Left hindlimb (tissue), 1 donor: ENCODE measurements around the gene C11orf98.
"Not testable (repeated sequence)": the region's sequence is repeated elsewhere in the genome, so short reads cannot be mapped to it uniquely, and the experiment has no call there.

Experiments
- DNase-seq: peaks from one replicate; pipeline ENCODE4 v3.0.0-alpha.2; 2018

C11orf98 gene

DNA sequence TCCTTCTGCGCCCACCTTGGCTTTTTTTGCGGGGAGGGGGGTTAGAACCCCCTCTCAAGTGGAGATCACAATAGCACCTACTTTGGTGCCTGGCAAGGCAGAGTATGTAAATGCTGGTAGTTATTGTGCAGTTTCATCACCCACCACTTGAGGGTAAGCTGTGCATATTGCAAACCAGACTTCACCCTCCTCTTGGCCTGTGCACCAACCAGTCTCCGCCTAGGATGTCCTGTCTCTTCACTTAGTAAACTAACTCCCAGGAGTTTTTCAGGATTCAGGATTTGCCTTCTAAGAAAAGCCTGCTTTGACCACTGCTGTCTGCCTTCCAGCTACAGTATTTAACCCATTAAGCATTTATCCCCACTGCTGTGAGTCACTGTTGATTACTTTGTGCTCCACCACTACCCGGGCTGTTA is 15.8 kb upstream of the C11orf98 start:
- DNase-seq, result peak; percentile 51

DNA sequence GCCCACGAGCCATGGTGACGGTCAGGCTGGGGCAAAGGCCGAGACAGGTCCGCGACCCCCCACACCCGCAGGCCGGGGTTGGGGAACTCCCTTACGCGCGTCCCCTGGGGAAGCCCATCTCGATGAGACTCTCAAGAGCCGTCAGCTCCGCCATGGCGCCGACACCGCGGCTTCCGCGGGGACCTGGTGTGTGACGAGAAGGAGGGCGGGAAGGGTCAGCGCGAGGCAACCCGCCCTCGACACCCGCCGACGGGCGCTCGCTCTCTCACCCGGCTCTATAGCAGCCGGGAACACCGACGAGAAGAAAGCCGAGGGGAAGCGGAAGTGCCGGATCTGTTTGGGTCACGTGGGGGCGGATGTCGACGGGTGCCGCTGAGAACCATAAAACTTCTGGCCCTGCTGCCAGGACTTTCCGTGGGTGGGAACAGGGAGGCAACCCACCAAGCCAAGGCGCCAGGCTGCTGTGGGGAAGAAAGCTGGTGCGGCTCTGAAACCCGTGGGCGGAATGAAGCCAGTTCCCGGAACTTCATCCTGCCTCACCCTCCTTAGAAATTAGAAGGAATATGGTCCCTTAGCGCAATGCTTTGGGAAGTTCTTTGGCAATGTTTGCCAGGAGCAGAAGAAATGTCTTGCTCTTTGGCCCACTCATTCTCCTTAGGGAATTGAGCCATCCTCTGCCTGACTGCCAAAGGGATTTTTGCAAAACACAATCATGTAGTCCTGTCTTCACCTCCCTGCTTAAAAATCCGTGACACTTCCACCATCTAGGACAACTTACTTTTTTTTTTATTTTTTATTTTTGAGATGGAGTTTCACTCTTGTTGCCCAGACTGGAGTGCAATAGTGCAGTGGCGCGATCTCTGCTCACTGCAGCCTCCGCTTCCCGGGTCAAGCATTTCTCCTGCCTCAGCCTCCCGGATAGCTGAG is 14.0 kb upstream of the C11orf98 start, which contains the start of gene UBXN1:
UBXN1 (minus strand) TSS at position 304 of the 927 bp plus-strand sequence; CDS start at position 154, 150 bp downstream.
- DNase-seq, result peak; percentile 95

DNA sequence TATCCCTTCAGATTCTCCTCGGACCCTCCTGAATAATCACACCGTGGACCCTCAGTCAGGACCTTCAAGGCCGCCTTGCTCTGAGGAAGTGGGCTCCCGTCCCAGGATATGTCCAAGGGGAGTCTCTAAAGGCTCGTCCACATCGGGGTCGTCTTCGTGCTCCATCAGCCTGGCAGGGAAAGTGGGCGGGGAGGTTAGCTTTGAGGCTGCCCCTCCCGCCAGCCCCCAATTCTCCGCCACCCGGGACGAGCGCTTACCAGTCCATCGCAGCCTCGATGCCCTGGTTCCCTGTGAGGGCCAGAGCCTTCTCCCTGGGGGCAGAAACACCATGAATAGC is 13.4 kb upstream of the C11orf98 start:
- DNase-seq, result no peak

DNA sequence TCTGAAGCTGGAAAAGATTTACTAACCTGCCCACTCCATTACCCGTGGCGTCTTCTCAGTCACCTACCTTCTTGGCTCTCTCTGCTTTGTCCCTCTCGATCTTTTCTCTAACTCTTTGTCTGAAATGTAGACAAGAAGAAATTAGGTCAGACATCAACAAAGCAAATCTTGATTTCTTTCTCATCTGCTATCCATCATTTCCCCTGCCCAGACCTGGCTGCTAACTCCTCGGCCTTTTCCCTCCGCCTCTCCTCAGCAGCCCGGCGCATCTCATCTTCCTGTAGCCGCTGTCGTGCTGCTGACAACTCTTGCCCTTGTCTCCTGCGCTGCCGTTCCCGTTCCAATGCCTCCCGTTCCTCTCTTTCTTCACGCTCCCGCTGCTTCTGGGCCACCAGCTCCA is 12.7 kb upstream of the C11orf98 start:
- DNase-seq, result no peak

DNA sequence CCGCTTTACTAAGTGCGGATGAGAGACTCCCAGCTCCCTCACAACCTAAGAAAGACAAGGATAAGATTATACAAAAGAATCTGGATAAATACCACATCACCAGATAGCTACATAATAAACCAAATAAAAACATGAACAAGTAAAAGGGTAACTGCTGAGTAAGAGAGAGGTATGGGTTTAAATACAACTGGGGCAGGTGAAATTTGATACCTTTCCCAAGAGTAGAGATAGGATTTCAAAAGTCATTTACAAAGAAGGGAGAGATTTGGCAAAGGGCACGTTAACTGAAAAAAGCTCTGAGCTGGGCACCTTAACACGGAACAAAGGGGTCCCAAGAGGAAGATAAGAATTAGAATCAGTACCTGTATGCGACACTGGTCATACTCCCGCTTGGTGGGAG is 12.1 kb upstream of the C11orf98 start:
- DNase-seq, result no peak

DNA sequence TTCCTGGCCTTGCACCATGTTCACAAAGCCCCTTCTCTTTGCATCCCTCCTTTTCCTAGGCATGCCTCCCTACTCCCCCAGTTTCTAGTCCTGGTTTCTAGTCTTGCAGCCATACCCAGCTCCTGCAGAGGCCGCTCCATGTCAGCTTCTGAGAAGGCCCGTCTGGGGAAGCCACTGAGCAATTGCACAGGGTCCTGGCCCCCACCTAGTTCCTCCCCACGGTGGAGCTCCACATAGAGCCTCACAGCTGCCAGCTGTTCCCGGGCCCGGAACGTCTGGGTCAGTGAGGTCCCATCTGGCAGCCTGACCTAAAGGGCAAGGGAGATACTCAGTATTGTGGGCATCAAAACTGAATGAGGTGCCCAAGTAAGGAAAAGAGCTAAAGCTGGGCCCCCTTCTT is 11.7 kb upstream of the C11orf98 start:
- DNase-seq, result no peak

DNA sequence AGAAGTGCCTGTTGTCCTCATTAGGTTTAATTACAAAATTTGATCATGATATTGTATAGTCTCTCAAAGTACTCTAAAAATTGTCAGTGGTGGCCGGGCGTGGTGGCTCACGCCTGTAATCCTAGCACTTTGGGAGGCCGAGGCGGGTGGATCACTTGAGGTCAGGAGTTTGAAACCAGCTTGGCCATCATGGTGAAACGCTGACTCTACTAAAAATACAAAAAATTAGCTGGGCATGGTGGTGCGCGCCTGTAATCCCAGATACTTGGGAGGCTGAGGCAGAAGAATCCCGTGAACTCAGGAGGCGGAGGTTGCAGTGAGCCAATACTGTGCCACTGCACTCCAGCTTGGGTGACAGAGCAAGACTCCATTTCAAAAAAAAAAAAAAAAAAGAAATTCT is 10.4 kb upstream of the C11orf98 start:
- DNase-seq, result not testable (repeated sequence)

DNA sequence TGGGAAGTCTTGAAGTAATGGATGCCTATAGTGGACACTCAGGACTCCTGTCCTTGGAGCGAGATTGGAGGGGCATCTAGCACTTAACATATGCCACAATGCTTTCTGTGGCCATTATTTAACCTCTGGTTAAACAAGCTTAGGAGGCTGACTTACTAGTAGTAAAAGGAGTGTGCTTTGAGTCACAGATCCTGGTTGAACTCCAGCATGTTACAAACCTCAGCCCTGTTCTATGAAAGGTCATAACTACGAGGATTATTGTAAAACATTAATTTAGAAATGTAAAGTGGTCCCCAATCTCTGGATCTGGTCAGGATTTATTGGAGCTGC is 8.2 kb upstream of the C11orf98 start:
- DNase-seq, result no peak

DNA sequence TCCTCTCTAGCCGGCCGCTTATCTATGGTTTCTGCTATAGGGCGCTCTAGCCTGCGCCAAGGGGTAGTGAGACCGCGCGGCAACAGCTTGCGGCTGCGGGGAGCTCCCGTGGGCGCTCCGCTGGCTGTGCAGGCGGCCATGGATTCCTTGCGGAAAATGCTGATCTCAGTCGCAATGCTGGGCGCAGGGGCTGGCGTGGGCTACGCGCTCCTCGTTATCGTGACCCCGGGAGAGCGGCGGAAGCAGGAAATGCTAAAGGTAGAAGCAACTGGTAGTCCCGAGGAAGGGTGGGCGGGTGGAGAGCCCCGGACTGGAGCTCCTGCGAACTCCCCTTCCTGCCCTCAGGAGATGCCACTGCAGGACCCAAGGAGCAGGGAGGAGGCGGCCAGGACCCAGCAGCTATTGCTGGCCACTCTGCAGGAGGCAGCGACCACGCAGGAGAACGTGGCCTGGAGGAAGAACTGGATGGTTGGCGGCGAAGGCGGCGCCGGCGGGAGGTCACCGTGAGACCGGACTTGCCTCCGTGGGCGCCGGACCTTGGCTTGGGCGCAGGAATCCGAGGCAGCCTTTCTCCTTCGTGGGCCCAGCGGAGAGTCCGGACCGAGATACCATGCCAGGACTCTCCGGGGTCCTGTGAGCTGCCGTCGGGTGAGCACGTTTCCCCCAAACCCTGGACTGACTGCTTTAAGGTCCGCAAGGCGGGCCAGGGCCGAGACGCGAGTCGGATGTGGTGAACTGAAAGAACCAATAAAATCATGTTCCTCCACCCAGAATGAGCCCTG is 6.8 kb upstream of the C11orf98 start, which contains the start of the genes LBHD1 and UQCC3:
LBHD1 (minus strand) TSS at position 660 of the 782 bp plus-strand sequence. CDS start 2,236 bp downstream, outside the sequence.
UQCC3 (plus strand) TSS at position 66 of the 782 bp plus-strand sequence; CDS start at position 139, 73 bp downstream.
- DNase-seq, result peak; percentile 89

DNA sequence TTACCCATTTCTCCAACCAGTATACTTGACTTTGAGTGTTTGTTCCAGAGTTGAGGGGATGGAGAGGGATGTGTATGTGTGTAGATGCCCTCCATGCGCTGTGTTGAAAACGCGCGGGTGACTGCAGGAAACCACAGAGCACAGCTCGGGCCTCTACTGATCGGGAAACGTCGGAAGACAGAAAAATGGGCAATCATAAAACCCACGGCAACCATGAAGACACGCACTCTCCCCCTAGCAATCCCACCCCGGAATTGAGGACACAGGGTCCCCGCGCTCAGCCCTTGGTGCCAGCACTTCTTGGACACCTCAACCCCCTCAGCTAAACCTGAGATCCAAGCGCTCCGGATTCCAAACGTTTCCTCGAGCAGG is 6.2 kb upstream of the C11orf98 start:
- DNase-seq, result no peak

DNA sequence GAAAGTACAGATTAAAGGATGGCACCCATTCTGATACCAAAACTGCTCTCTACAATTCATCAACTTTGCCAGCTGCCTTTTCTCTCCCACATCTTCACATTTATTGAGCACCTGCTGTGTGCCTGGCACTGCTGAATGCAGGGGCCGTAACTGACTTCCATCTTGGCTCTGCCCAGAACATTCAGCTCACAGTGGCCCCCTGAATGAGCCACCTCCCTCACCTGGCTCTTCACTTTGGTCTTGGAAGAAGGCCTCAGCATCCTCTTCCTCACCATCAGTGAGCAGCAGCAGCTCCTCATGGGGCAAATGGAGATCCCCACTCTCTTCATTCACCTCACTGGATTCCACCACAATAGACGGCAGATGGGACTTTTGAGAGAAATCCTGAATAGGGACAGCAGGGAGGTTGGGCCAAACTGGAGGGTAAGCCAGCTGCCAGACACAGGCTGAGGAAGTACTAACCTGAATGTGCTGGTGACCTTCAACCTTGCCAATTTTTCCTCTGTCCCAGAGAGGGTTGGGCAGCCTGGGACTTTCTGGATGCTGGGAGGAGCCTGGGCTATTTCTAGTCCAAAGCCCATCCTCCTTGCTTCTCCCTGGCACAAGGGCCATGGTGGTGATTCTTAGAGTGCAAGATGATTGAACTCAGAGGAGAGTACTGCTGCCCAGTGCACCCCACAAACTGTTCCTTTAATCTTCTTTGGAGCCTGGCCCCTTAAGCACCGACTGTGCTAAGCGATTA is 4.6 kb upstream of the C11orf98 start:
- peak; percentile 13 for DNase-seq

DNA sequence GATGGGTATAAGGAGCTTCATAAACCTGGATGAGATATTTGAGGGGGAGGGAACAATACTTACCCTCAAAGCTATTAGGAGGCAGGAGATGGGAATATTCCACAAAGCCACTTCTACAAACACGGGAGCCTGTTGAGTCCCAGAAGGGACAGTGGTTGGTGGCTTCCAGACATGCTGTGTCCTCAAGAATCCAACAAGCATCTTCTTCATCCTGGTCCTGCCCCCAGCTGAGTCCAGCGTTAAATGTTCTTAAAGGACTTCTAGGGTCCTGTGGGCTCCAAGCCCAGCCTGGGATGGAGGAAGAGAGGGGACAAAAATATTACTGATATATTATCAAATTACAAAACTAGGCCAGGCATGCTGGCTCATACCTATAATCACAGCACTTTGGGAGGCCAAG is 2.5 kb upstream of the C11orf98 start:
- no peak for DNase-seq

DNA sequence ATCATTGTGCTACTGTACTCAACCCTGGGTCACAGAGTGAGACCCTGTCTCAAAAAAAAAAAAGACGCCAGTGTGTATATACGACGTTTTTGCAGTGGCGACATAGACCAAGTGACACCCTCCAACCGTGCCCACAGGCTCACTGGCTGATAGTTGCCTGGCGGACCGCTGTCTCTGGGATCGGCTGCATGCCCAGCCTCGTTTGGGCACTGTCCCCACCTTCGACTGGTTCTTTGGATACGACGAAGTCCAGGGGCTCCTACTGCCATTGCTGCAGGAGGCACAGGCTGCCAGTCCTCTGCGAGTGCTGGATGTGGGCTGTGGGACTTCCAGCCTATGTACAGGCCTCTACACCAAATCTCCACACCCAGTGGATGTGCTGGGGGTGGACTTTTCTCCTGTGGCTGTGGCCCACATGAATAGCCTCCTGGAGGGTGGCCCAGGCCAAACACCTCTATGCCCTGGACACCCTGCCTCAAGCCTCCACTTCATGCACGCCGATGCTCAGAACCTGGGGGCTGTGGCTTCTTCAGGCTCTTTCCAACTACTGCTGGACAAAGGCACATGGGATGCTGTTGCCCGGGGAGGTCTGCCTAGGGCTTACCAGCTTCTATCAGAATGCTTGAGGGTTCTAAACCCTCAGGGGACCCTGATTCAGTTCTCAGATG is 1.4 kb upstream of the C11orf98 start:
- no peak for DNase-seq

DNA sequence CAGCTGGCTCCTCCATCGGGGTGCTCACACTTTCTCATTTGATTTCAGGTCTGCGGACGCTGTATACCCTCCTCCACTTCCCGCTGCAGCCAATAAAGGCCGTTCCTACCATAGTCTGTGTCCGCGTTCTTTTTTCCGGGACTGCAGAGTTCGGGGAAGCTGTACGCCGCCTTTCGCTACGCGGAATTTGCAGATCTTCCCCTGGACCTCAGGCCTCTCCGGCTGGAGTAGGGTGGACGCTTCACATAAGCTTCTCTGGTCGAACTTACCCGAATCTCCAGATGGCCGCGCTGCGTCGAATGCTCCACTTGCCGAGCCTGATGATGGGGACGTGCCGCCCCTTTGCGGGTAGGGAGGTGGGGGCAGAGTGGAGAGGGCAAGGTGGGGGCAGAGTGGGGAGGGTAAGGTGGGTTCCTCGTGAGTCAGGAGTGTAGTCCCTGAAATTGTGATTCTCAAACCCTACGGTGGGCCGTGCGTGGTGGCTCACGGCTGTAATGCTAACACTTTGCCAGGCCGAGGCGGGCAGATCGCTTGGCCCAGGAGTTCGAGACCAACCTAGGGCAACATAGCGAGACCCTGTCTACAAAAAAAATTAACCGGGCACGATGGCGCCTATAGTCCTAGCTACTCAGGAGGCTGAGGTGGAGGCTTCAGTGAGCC is 719 bp upstream of the C11orf98 start:
- peak; percentile 74 for DNase-seq

DNA sequence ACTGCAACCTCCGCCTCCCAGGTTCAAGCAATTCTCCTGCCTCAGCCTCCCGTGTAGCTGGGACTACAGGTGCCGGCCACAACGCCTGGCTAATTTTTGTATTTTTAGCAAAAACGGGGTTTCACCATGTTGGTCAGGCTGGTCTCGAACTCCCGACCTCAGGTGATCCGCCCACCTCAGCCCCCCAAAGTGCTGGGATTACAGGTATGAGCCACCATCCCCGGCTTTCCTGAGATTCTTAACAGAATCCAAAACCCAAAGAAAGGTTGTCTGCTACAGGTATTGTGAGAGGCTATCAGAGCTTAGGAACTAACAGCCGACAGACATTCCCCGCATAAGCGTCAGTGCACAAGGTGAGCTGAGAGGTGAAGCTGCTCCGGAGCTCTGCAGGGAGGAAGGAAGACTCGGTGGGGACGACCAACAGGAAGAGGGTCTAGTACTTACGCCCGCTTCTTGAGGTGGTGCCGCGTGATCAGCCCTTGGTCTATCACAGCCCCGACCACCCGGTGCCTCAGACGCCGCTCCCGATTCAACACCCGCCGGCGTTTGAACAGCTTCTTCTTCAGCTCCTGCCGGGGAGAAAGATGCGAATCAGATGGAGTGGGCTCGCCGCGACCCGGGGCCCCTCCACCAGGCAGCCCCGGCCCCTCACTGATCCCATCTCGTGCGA is 470 bp downstream of the C11orf98 start:
- no peak for DNase-seq

DNA sequence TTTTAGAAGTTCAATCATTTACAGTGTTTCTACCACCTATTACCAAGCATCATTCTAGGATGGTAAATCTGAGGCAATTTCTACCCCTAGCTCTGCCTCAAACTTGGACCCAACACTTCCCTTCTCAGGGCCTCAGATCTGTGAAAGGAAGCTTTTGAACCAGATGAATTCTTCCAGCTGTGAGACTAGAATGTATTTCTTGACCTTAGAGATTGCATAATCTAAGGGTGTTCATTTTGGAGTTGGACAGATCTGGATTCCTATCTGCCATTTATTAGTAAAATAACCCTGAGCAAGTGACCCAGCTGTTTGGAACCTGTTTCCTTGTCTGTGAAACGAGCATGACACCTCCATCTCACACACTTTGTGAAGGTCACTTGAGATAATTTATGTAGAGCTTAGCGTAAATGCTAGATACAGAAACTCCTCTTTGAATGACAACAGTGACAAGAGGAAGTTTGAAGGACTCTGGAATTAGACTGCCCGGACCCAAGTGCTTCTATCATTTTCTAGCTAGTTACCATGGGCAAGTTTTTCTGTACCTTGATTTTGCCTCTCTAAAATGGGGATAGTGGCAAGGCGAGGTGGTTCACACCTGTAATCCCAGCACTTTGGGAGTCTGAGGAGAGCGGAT is 8.1 kb downstream of the C11orf98 start:
- no peak for DNase-seq

DNA sequence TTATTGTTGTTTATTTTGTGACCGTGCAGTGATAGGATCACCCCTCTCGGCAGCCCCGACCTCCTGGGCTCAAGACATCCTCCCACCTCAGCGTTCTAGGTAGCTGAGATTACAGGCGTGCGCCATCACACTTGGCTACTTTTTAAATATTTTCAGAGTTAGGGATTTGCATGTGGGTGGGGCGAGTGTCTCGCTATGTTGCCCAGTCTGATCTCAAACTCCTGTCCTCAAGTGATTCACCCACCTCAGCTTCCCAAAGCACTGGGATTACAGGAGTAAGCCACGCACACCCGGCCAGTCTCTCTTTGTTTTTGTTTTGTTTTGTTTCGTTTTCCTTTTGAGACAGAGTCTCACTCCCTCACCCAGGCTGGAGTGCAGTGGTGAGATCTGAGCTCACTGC is 10.7 kb downstream of the C11orf98 start:
- no peak for DNase-seq

DNA sequence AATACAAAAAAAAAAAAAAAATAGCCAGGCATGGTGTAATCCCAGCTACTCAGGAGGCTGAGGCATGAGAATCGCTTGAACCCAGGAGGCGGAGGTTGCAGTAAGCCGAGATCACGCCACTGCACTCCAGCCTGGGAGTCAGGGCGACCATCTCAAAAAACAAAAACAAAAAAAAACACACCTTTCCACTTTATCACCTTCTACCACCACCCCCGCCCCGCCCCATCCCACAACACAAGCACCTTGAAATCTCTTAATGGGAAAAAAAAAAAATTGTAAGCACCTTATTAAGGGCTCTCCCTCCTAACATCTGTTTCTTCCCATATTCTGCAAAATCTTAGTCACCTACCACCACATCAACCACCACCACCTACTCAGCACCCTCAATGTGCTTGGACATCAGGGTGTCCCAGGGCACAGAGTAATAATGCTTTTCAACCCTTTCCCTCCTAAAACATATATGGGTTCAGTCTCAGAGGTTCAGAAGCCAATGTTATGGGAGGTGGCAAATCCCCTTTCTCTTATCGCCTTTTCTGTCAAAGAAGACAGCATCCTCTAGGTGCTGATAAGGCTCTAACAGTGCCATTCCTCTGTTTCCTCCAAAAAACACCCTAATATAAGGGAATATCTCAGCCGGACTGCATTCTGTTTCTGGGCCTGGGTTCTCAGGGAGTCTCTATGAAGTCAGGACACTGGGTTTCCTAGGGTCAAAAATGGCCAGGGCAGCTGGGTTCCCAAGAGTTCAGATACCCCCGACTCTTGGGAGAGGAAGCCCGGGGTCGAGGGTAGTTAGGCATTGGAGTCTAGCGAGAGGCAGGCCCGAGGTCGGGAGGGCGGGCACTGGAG is 12.6 kb downstream of the C11orf98 start:
- DNase-seq, result no peak

DNA sequence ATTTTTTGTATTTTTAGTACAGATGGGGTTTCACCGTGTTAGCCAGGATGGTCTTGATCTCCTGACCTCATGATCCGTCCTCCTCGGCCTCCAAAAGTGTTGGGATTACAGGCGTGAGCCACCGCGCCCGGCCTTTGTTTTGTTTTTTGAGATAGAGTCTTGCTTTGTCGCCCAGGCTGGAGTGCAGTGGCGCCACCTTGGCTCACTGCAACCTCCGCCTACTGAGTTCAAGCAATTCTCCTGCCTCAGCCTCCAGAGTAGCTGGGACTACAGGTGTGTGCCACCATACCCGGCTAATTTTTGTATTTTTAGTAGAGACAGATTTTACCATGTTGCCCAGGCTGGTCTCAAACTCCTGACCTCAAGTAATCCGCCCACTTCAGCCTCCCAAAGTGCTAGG is 14.7 kb downstream of the C11orf98 start:
- DNase-seq, result not testable (repeated sequence)

DNA sequence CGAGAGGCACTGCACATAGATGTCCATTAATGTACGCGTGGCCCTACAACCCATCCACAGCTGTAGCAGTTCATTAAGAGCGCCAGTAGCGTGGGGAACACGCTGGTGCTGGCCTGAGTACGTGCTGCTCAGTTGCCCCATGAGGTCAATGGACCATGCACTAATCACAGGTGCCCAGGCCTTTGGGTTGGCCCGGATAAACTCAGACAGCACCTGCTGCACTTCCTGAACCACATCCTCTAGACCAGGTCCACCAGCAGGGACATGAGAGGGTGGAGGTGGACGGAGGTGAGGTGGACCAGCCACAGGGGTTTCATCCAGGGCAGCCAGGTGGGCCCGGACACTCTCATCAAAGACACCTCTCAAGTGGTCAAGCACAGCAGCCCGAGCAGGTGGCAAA is 15.5 kb downstream of the C11orf98 start:
- no peak for DNase-seq
